Endothelial cell of umbilical vein (primary cell): ENCODE data around the gene USP27X. TPM values are rescaled to one million over a fixed set of nuclear protein-coding genes. Genes with fewer than 3 reads are reported as not detected.

Experiments
- BruUV-seq: library from RNA; stranded (reverse); fragments of 400-500 nt; replicated peaks from 2 replicates; lab custom pipeline; 2021; lab: Mats Ljungman, UMichigan
- CTCF ChIA-PET: fragments of 300-600, 350-600 bp; sonication (Branson Sonifier 250); formaldehyde crosslinking; loops from one replicate; lab custom pipeline; 2021; ENCODE audit warnings: antibody characterized with exemption, inconsistent platforms; lab: Charles Lee
- POLR2A ChIA-PET: fragments of 300-600, 350-600 bp; sonication (Branson Sonifier 250); formaldehyde crosslinking; loops from one replicate; lab custom pipeline; 2021; ENCODE audit warnings: antibody characterized with exemption, inconsistent platforms; lab: Charles Lee
- DNase-seq: peaks from one replicate; pipeline ENCODE4 v3.0.0-alpha.2; 2011; ENCODE audit warnings: low read depth, low spot score
- FAIRE-seq: peaks from 2 replicates; lab custom pipeline; 2011; peaks lifted over from hg19 to GRCh38; lab: Jason Lieb, UNC
- H2AFZ ChIP-seq: 2 replicates; pipeline ENCODE4 v1.6.0; 2012; ENCODE audit warnings: low read depth, low read length, control low read depth, inconsistent platforms
- H3K27ac ChIP-seq: 2 replicates; pipeline ENCODE4 v1.5.1; 2011; ENCODE audit warnings: low read depth, mild to moderate bottlenecking, control low read depth, low read length, moderate library complexity; ENCODE audit not compliant: insufficient read depth
- H3K27me3 ChIP-seq, 2 experiments: 2 replicates each; pipeline versions ENCODE4 v1.6.0 to v1.6.1; 2011; ENCODE audit warnings: low read length in 2 of 2, mixed read lengths in 1 of 2; ENCODE audit not compliant: control insufficient read depth in 2 of 2, insufficient read depth in 2 of 2
- H3K36me3 ChIP-seq, 2 experiments: 2 replicates in 1 of 2; 3 replicates in 1 of 2; pipeline ENCODE4 v1.5.1; 2011; ENCODE audit warnings: low read length in 2 of 2, mild to moderate bottlenecking in 1 of 2, moderate library complexity in 1 of 2; ENCODE audit not compliant: control insufficient read depth in 2 of 2, insufficient read depth in 2 of 2; ENCODE audit errors: extremely low read depth in 1 of 2
- H3K4me1 ChIP-seq: 3 replicates; pipeline ENCODE4 v1.5.1; 2011; ENCODE audit warnings: mild to moderate bottlenecking, low read length; ENCODE audit not compliant: control insufficient read depth, insufficient read depth; ENCODE audit errors: extremely low read depth
- H3K4me2 ChIP-seq: 2 replicates; pipeline ENCODE4 v1.6.1; 2011; ENCODE audit warnings: low read length, control low read depth, mixed read lengths; ENCODE audit not compliant: insufficient read depth
- H3K4me3 ChIP-seq, 3 experiments: fragments of 200-600 bp in 1 of 3; sonication (generic), shearing (Covaris generic) in 1 of 3; replicated peaks in 1 of 3; 2 replicates each; pipeline ENCODE4 v1.5.1; 2011 to 2016; ENCODE audit warnings: control low read depth in 3 of 3, low read length in 3 of 3, mild to moderate bottlenecking in 2 of 3, inconsistent platforms in 1 of 3, low read depth in 1 of 3, moderate library complexity in 1 of 3; ENCODE audit not compliant: insufficient read depth in 1 of 3
- H3K79me2 ChIP-seq: 2 replicates; pipeline ENCODE4 v1.6.0; 2012; ENCODE audit warnings: low read length, inconsistent platforms; ENCODE audit not compliant: control insufficient read depth, insufficient read depth
- H3K9ac ChIP-seq: replicated peaks from 2 replicates; pipeline ENCODE3; 2011; ENCODE audit warnings: low read length, control low read depth; ENCODE audit not compliant: insufficient read depth; ENCODE audit errors: extremely low read depth
- H3K9me1 ChIP-seq: replicated peaks from 3 replicates; pipeline ENCODE4 v1.6.0; 2011; ENCODE audit warnings: mild to moderate bottlenecking, low read length; ENCODE audit not compliant: control insufficient read depth, insufficient read depth; ENCODE audit errors: extremely low read depth
- H3K9me3 ChIP-seq: replicated peaks from 2 replicates; pipeline ENCODE4 v1.5.1; 2012; ENCODE audit warnings: low read length, inconsistent platforms; ENCODE audit not compliant: control insufficient read depth, insufficient read depth
- H4K20me1 ChIP-seq: replicated peaks from 2 replicates; pipeline ENCODE3; 2011; ENCODE audit warnings: mild to moderate bottlenecking, low read length; ENCODE audit not compliant: control insufficient read depth, insufficient read depth; ENCODE audit errors: extremely low read depth
- EZH2 ChIP-seq: IDR thresholded peaks from 2 replicates; pipeline ENCODE4 v1.6.1; 2012; ENCODE audit warnings: borderline replicate concordance, low read depth, mild to moderate bottlenecking, moderate library complexity, low read length, inconsistent platforms; ENCODE audit not compliant: severe bottlenecking
- JUN ChIP-seq: IDR thresholded peaks from 2 replicates; pipeline ENCODE4 v1.6.1; 2011; ENCODE audit warnings: borderline replicate concordance, low read depth; ENCODE audit not compliant: insufficient read length, insufficient read depth
- MYC ChIP-seq: IDR thresholded peaks from one replicate; pipeline ENCODE4 v1.6.1; 2011; ENCODE audit warnings: mild to moderate bottlenecking, low read depth, low read length
- dilution Hi-C: fragments of 300-500 bp; cut with MboI; formaldehyde crosslinking; loops from one replicate; pipeline ENCODE4 v1.15.0; 2019; ENCODE audit warnings: low sequenced_read_pairs; ENCODE audit not compliant: extremely low pct_ligation_motif_present
- intact Hi-C: fragments of 100-400 bp; cut with micrococcal nuclease; formaldehyde crosslinking; loops from one replicate; pipeline ENCODE4 v1.10.0; 2022
- polyA plus RNA-seq, 4 experiments: library from polyadenylated mRNA; depleted of rRNA in 3 of 4; stranded (reverse) in 3 of 4; unstranded in 1 of 4; fragments of >200 nt; gene quantifications; 2 replicates each; pipeline versions ENCODE4 v1.2.1 to v1.2.3, GENCODE V29; 2011 to 2012; ENCODE audit warnings: missing spikeins in 1 of 4
- total RNA-seq: library from RNA; stranded (reverse); gene quantifications from 2 replicates; pipeline ENCODE4 v1.2.3, GENCODE V29; 2021
- TF ChIP-seq, protein P1 (sequence below), 2 donors: IDR thresholded peaks; 1 replicate in 1 of 2; 2 replicates in 1 of 2; pipeline ENCODE4 v1.5.1; 2011; ENCODE audit warnings: low read length in 2 of 2, mild to moderate bottlenecking in 2 of 2, moderate library complexity in 2 of 2, control low read depth in 1 of 2, inconsistent platforms in 1 of 2, low read depth in 1 of 2; ENCODE audit not compliant: insufficient read depth in 1 of 2; ENCODE audit errors: extremely low read depth in 1 of 2

The USP27X gene
- total and polyA plus RNA-seq, 2 donors (not counting 3 experiments of a cell fraction or from before 2014, with no cell fraction given) = 2.2 to 2.3 TPM

DNA sequence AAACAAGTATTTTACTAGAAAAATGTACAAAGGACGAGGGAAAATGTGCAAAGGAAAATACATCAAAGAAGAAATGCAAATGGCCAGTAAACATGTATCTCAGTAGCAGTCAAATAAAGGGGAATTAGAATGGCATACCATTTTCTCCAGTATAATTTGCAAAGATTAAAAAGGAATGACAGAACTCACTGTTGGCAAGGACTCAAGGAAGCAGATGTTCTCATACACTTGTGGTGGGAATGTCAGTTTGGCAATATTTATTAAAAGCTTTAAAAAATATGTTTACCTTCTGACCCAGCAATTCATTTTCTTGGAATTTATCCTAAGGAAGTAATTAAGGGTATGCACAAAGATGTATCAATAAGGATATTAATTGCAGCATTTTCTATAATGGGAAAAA lies 50.8 kb downstream of the USP27X start:
- H4K20me1 ChIP-seq = no peaks in the 10 kb centered on the region
- no peak overlapping the region for H2AFZ ChIP-seq
- TF ChIP-seq JUN (no peak), EZH2 (no peak), MYC (no peak)
- TF ChIP-seq, protein P1, sequence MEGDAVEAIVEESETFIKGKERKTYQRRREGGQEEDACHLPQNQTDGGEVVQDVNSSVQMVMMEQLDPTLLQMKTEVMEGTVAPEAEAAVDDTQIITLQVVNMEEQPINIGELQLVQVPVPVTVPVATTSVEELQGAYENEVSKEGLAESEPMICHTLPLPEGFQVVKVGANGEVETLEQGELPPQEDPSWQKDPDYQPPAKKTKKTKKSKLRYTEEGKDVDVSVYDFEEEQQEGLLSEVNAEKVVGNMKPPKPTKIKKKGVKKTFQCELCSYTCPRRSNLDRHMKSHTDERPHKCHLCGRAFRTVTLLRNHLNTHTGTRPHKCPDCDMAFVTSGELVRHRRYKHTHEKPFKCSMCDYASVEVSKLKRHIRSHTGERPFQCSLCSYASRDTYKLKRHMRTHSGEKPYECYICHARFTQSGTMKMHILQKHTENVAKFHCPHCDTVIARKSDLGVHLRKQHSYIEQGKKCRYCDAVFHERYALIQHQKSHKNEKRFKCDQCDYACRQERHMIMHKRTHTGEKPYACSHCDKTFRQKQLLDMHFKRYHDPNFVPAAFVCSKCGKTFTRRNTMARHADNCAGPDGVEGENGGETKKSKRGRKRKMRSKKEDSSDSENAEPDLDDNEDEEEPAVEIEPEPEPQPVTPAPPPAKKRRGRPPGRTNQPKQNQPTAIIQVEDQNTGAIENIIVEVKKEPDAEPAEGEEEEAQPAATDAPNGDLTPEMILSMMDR (IDR thresholded peaks at IDR 0.05; ENCODE audit: extremely low read depth in 1 of 2, insufficient read depth in 1 of 2, low read depth in 1 of 2, low read length in 2 of 2) = no peak
- no peaks in the 10 kb centered on the region for H3K27me3 ChIP-seq
- no peak overlapping the region for H3K4me3 ChIP-seq
- peaks cover 11% of the 10 kb centered on the region for H3K4me1 ChIP-seq
- CTCF ChIA-PET = no interaction called here
- peak; percentile 29 for DNase-seq
- no peaks in the 10 kb centered on the region for H3K36me3 ChIP-seq
- BruUV-seq = no TSS peak
- no peaks in the 10 kb centered on the region for H3K9me3 ChIP-seq
- H3K9ac ChIP-seq = no peak overlapping the region
- H3K27ac ChIP-seq = no peak overlapping the region
- no peaks in the 10 kb centered on the region for H3K79me2 ChIP-seq
- no peaks in the 10 kb centered on the region for H3K9me1 ChIP-seq
- POLR2A ChIA-PET = no interaction called here
- FAIRE-seq = peak; percentile 55
- dilution Hi-C loops (no loop called here), intact Hi-C loops (no loop called here)
- H3K4me2 ChIP-seq = no peak overlapping the region

Other genes starting within 250 kb of the USP27X start
- not detected in 2 replicates for gene PAGE1, start 183.5 kb upstream of the USP27X start, total RNA-seq
- gene PAGE1, start 183.5 kb upstream of the USP27X start, polyA plus RNA-seq = not detected in 2 replicates
- not detected in 2 replicates for gene PAGE4, start 50.2 kb upstream of the USP27X start, total RNA-seq
- gene PAGE4, start 50.2 kb upstream of the USP27X start, polyA plus RNA-seq = not detected in 2 replicates
- 12.9 TPM in 2 replicates for gene CLCN5, start 43.1 kb downstream of the USP27X start, total RNA-seq
- 2.7 and 3.1 TPM in 2 replicates for gene CLCN5, start 43.1 kb downstream of the USP27X start, polyA plus RNA-seq